IMR-90 (cell line): ENCODE results near the gene REXO1.

Experiments used
- BHLHE40 ChIP-seq: fragments of 150-350 bp; IDR thresholded peaks from 2 replicates; pipeline ENCODE4 v1.6.1; 2016; ENCODE audit warnings: mild to moderate bottlenecking, low read depth, low read length
- CEBPB ChIP-seq: IDR thresholded peaks from 2 replicates; pipeline ENCODE4 v1.6.1; 2012; ENCODE audit warnings: low read depth, low read length, improper control_type of control experiment
- CHD1 ChIP-seq: IDR thresholded peaks from 2 replicates; pipeline ENCODE4 v1.6.1; 2012; ENCODE audit warnings: low read depth, low read length, improper control_type of control experiment
- CTCF ChIP-seq: conservative IDR thresholded peaks from 2 replicates; pipeline ENCODE4 v1.5.1; 2012; ENCODE audit warnings: mild to moderate bottlenecking, low read depth, low read length, improper control_type of control experiment
- ELK1 ChIP-seq: fragments of 150-350 bp; IDR thresholded peaks from 2 replicates; pipeline ENCODE4 v1.6.1; 2016; ENCODE audit warnings: low read depth, mild to moderate bottlenecking, low read length, moderate library complexity, borderline replicate concordance
- MXI1 ChIP-seq: IDR thresholded peaks from 2 replicates; pipeline ENCODE4 v1.6.1; 2012; ENCODE audit warnings: low read depth, mild to moderate bottlenecking, low read length, moderate library complexity, borderline replicate concordance
- POLR2A ChIP-seq: IDR thresholded peaks from 2 replicates; pipeline ENCODE4 v1.6.1; 2012; ENCODE audit warnings: mild to moderate bottlenecking, low read depth, low read length
- RAD21 ChIP-seq: IDR thresholded peaks from 2 replicates; pipeline ENCODE4 v1.6.1; 2012; ENCODE audit warnings: low read length, improper control_type of control experiment
- RCOR1 ChIP-seq: IDR thresholded peaks from 2 replicates; pipeline ENCODE4 v1.6.1; 2012; ENCODE audit warnings: mild to moderate bottlenecking, low read length, improper control_type of control experiment; ENCODE audit not compliant: insufficient replicate concordance
- RFX5 ChIP-seq: IDR thresholded peaks from 2 replicates; pipeline ENCODE4 v1.8.0; 2012; ENCODE audit warnings: low read depth, mild to moderate bottlenecking, low read length, moderate library complexity
- SMC3 ChIP-seq: fragments of 150-350 bp; IDR thresholded peaks from 2 replicates; pipeline ENCODE4 v1.6.1; 2016; ENCODE audit warnings: low read depth, mild to moderate bottlenecking, antibody characterized with exemption, low read length, moderate library complexity
- USF2 ChIP-seq: fragments of 150-350 bp; IDR thresholded peaks from 2 replicates; pipeline ENCODE4 v1.6.1; 2017; ENCODE audit warnings: mild to moderate bottlenecking, antibody characterized with exemption, low read length, low read depth

- TF ChIP-seq POLR2A (peak; percentile 43; the same call in 1 of the 2 replicates), CTCF (no peak), MXI1 (peak; percentile 10; the same call in 1 of the 2 replicates), RAD21 (no peak), CEBPB (no peak), CHD1 (0 out of 2 replicates have a peak, but pooled peaks have one; percentile 49), BHLHE40 (no peak), RFX5 (no peak), SMC3 (no peak), USF2 (no peak), ELK1 (no peak), RCOR1 (no peak)
These were observed 36.5 kb upstream of the REXO1 start for GRCh38 chr19:1884719-1885334.
